Eye (tissue), 1 donor: ENCODE measurements around the gene OR2T29.
"Not testable (repeated sequence)": the region's sequence is repeated elsewhere in the genome, so short reads cannot be mapped to it uniquely, and the experiment has no call there.

ENCODE experiments used
- DNase-seq: peaks from one replicate; pipeline ENCODE4 v3.0.0-alpha.2; 2015

The OR2T29 gene

DNA sequence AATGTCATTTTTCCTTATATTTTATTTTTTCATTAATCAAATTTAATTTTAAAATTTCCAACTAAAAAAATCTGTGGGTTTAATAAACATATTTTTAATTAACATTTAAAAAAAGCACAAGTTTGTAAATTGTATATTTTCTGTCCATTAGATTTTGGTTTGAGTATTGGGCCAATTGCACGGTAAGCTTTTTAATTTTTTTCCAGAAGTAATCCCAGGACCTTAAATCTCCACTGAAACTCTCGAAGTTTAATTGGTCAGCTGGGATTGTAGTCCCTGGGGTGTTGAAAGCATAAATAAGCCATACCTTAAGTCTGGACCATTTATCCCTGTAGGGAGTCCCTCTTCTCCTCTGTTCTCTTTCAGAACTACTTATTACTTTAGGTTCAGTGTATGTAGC is 54.8 kb downstream of the OR2T29 start, which contains the start of gene OR2G6:
OR2G6 (plus strand) TSS at position 301 of the 400 bp plus-strand sequence. CDS start 13,574 bp downstream, outside the sequence.
- DNase-seq: not testable (repeated sequence)
